Sigmoid colon (tissue), 7 donors: ENCODE results near the gene WDFY4. TPM values are rescaled to one million over a fixed set of nuclear protein-coding genes. Genes with fewer than 3 reads are reported as not detected.

Experiments
- DNase-seq: peaks from one replicate; pipeline ENCODE4 v3.0.0-alpha.2; 2019
- H3K27ac ChIP-seq, 4 donors: fragments of 200-600 bp; sonication (generic); one replicate each; pipeline ENCODE4 v1.5.1; 2016 to 2019; ENCODE audit warnings: mild to moderate bottlenecking in 1 of 4
- H3K27me3 ChIP-seq, 3 donors: fragments of 200-600 bp; sonication (generic); one replicate each; pipeline ENCODE4 v1.5.1; 2019; ENCODE audit warnings: mild to moderate bottlenecking in 1 of 3
- H3K36me3 ChIP-seq, 4 donors: fragments of 200-600 bp; sonication (generic); one replicate each; pipeline ENCODE4 v1.5.1; 2016 to 2019
- H3K4me1 ChIP-seq, 4 donors: fragments of 200-600 bp; sonication (generic); one replicate each; pipeline ENCODE4 v1.5.1; 2017 to 2019
- H3K4me3 ChIP-seq, 4 donors: fragments of 200-600 bp; sonication (generic); one replicate each; pipeline ENCODE4 v1.5.1; 2017 to 2019; ENCODE audit warnings: mild to moderate bottlenecking in 2 of 4, moderate library complexity in 1 of 4
- H3K9me3 ChIP-seq, 4 donors: fragments of 200-600 bp in 3 of 4; sonication (generic) in 3 of 4; one replicate each; pipeline versions ENCODE4 v1.5.1 to v1.6.1; 2013 to 2019
- CTCF ChIP-seq, 4 experiments: fragments of 450-650 bp in 3 of 4; fragments of 200-600 bp in 1 of 4; IDR thresholded peaks; one replicate each; pipeline ENCODE4 v1.5.1; 2016 to 2019; ENCODE audit warnings: antibody characterized with exemption in 4 of 4, mild to moderate bottlenecking in 3 of 4, moderate library complexity in 2 of 4
- EP300 ChIP-seq, 4 donors: sonication (generic); formaldehyde crosslinking; IDR thresholded peaks; one replicate each; pipeline ENCODE4 v1.6.1; 2017; ENCODE audit warnings: antibody characterized with exemption in 4 of 4
- POLR2A ChIP-seq, 2 donors: fragments of 450-650 bp; IDR thresholded peaks; one replicate each; pipeline ENCODE4 v1.6.1; 2016; ENCODE audit warnings: antibody characterized with exemption in 2 of 2, mild to moderate bottlenecking in 2 of 2, moderate library complexity in 2 of 2
- POLR2AphosphoS5 ChIP-seq, 4 donors: sonication (generic); formaldehyde crosslinking; IDR thresholded peaks; one replicate each; pipeline ENCODE4 v1.6.1; 2017; ENCODE audit warnings: antibody characterized with exemption in 4 of 4
- WGBS, 2 donors: extraction: QIAGEN DNeasy Blood & Tissue Kit; methylation state at CpG; one replicate each; pipeline ENCODE4 v1.1.7; 2013; 5-methylcytosine and 5-hydroxymethylcytosine counted together
- intact Hi-C: fragments of 100-400 bp; cut with DNase I; formaldehyde crosslinking; loops from one replicate; pipeline ENCODE4 v1.15.1; 2023
- polyA plus RNA-seq, 3 donors: library from polyadenylated mRNA; stranded (reverse); fragments of 200-250 nt; gene quantifications; one replicate each; pipeline ENCODE4 v1.2.3, GENCODE V29; 2013
- total RNA-seq, 4 donors: library from RNA; depleted of rRNA; stranded (reverse); fragments of >200 nt; gene quantifications; one replicate each; pipeline ENCODE4 v1.1.0, GENCODE V29; 2016
- donor health status: healthy with polysubstance abuse.
- donor health status: Bipolar disorder and iron deficiency.
- donor health status: healthy.

Gene WDFY4
- total and polyA plus RNA-seq, 7 donors, result 0.60 to 18.6 (median 2.5) TPM

DNA sequence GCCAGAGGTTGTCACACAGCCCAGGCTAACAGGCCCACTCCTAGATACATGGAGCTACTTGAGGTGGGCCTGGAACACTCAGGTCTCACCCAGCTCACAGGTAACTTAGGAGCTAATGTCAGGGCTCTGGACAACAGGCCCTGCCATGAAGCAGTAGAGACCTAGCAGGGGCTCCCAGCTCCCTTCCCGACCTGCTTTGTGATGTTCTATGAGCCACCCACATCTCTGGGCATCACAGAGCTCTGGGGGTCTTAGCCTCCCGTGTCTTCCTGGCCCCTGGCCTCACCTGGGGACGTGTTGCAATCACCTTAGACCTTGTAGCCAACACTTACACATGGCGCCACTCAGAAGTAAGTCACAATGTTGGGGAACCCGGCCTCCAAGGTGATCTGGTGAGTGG lies 12.4 kb downstream of the WDFY4 start:
- Histone ChIP-seq H3K27me3 (no peaks in the 10 kb centered on the region), H3K27ac (no peak overlapping the region), H3K4me3 (no peak overlapping the region), H3K9me3 (no peaks in the 10 kb centered on the region), H3K4me1 (no peaks in the 10 kb centered on the region), H3K36me3 (no peaks in the 10 kb centered on the region)
- intact Hi-C loops, result no loop called here
- no peak for DNase-seq
- TF ChIP-seq POLR2A (IDR thresholded peaks at IDR 0.05) (no peak), EP300 (IDR thresholded peaks at IDR 0.05) (no peak), CTCF (IDR thresholded peaks at IDR 0.05) (no peak), POLR2AphosphoS5 (IDR thresholded peaks at IDR 0.05) (no peak)
- 90 to 91% methylated on average over 5 of the region's 5 CpGs for WGBS, 2 donors

DNA sequence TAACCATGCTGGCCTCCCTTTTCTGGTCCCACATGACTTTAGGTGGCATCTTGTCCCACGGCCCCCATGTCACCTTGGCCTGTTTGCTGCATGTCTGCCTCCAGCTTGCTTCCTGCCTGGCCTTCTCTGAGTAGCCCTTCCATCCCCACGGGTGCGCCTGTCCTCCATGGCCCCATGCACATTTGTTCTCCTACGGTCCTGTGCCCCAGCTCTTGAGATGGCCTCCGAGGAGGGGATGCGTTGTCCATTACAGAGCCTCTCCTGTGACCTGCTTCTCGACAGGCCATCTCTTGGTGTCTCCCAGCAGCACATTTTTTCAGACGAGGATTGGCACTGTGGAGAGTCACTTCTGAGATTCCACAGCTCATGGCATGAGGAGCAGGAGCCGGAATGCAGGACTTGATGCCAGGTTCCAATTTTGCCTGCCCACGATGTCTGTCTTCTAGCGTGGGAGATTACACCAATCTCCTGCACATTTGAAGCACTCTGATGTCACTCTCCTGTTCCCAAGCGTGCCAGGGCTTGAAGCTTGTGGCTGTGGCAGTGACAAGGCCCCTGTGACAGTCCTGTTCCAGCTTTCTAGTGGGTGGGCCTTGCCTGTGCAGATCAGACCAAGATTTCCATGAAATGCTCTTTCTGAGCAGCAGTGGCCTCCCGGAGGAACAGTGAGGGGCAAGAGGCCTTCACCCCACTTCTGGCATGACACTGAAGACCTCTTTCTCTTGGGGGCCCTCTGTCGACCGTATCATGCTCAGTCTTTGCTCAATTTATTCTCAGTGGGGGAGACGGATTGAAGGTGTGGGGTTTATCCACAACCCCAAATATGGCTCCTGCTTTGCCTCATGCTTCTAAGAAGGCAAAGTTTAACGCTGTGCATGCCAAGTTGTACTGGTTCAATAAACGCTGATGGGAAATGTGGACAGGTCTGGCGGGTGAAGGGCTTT lies 13.4 kb downstream of the WDFY4 start:
- H3K27me3 ChIP-seq, result no peaks in the 10 kb centered on the region
- no peak for DNase-seq
- no peaks in the 10 kb centered on the region for H3K36me3 ChIP-seq
- no peak for TF ChIP-seq POLR2A (IDR thresholded peaks at IDR 0.05)
- no peak for TF ChIP-seq EP300 (IDR thresholded peaks at IDR 0.05)
- no peak for TF ChIP-seq POLR2AphosphoS5 (IDR thresholded peaks at IDR 0.05)
- TF ChIP-seq CTCF (IDR thresholded peaks at IDR 0.05), result no peak
- WGBS, 2 donors, result 92 to 94% methylated on average over 19 of the region's 19 CpGs
- no peaks in the 10 kb centered on the region for H3K9me3 ChIP-seq
- no peak overlapping the region for H3K4me3 ChIP-seq
- H3K4me1 ChIP-seq, result no peaks in the 10 kb centered on the region
- H3K27ac ChIP-seq, result no peak overlapping the region
- intact Hi-C loops, result no loop called here

DNA sequence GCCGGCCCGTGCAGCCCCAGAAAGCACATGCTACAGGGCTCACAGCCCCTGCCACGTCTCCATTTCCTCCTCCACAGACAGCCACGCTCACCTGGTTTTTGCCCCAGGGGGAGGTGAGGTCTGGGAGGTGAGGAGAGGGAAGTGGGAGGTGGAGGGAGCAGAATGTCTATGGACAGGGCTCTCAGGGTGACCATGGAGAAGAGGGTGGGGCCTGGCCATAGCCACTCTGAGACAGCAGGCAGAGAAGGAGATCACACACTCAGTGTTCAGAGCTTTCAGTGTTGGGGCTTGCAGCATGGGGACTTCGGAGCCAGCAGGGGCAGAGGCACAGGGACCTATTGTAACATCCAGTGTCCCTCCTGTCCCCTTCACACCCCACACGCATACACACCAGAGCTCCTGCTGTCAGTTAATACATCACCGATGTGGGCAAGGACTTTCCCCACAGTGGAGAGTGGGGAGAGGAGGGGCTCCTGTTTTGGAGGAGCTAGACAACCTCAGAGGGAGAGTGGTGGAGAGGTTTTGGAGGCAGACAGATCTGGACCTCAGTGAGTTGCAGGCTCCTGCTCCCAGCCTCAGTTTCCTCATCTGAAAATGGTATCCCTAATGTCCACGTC lies 14.4 kb downstream of the WDFY4 start:
- TF ChIP-seq POLR2A (IDR thresholded peaks at IDR 0.05), result no peak
- no peak for TF ChIP-seq CTCF (IDR thresholded peaks at IDR 0.05)
- no peak for TF ChIP-seq POLR2AphosphoS5 (IDR thresholded peaks at IDR 0.05)
- WGBS, 2 donors, result 78% methylated on average over 8 of the region's 8 CpGs

GRCh38 chr10:48700071-48700470 lies 15.4 kb downstream of the WDFY4 start:
- H3K9me3 ChIP-seq, result no peaks in the 10 kb centered on the region
- TF ChIP-seq CTCF (IDR thresholded peaks at IDR 0.05) (no peak), POLR2A (IDR thresholded peaks at IDR 0.05) (no peak)
- no peaks in the 10 kb centered on the region for H3K36me3 ChIP-seq
- no peaks in the 10 kb centered on the region for H3K27me3 ChIP-seq
- H3K4me3 ChIP-seq, result no peak overlapping the region
- no peak for DNase-seq
- intact Hi-C loops, result no loop called here
- 76% methylated on average over 2 of the region's 2 CpGs for WGBS, 2 donors
- no peaks in the 10 kb centered on the region for H3K4me1 ChIP-seq
- no peak overlapping the region for H3K27ac ChIP-seq

More for the DNA sequence above, 14.4 kb downstream of the WDFY4 start:
- Histone ChIP-seq H3K9me3 (no peaks in the 10 kb centered on the region), H3K4me3 (no peak overlapping the region), H3K36me3 (no peaks in the 10 kb centered on the region), H3K27ac (no peak overlapping the region), H3K27me3 (no peaks in the 10 kb centered on the region), H3K4me1 (no peaks in the 10 kb centered on the region)
- no peak for DNase-seq
- intact Hi-C loops, result no loop called here
